ENCODE data around the gene GSTM2. TPM values are rescaled to one million over a fixed set of nuclear protein-coding genes. Genes with fewer than 3 reads are reported as not detected.

GSTM2 gene
- total RNA-seq: 100 to 1,000 TPM in 1 of 2 donors, 10 to 100 TPM in 1; 83.2 to 131 TPM
- polyA plus RNA-seq (ENCODE audit: insufficient read depth, low read depth, low replicate concordance): 68.0 TPM
- long read RNA-seq, donor 1, full-length matches to known transcripts: 47 of 47 reads
- long read RNA-seq, donor 1, partial matches to known transcripts: 0 of 47 reads
- long read RNA-seq, donor 1, other reads (novel, unspliced or antisense): 0 of 47 reads
- long read RNA-seq, donor 2, full-length matches to known transcripts: 18 of 18 reads
- long read RNA-seq, donor 2, partial matches to known transcripts: 0 of 18 reads
- long read RNA-seq, donor 2, other reads (novel, unspliced or antisense): 0 of 18 reads

- H3K36me3 ChIP-seq (ENCODE audit: low read depth, missing control alignments): no peaks in the 10 kb centered on the region
- TF ChIP-seq POLR2A (IDR thresholded peaks at IDR 0.05) (peak; percentile 6), CTCF (IDR thresholded peaks at IDR 0.05) (no peak)
- no peak within 1 kb of the TSS for H3K27ac ChIP-seq
- peak within 1 kb of the TSS; percentile 52 to 74 for H3K4me3 ChIP-seq
- no peaks in the 10 kb centered on the region for H3K9me3 ChIP-seq
- H3K27me3 ChIP-seq: no peaks in the 10 kb centered on the region
- 5 to 11% methylated on average over 13 to 22 of the region's 22 CpGs for WGBS, 2 donors
- peak; percentile 93 for DNase-seq
- peaks cover 10% of the 10 kb centered on the region for H3K4me1 ChIP-seq
- intact Hi-C loops (cut with DNase I; ENCODE audit: low total_unique reads): no loop called here
Observed at GRCh38 chr1:109667452-109668122, at the start of gene GSTM2. Gene GSTM2, plus strand, starts transcription at chr1:109668057. Its CDS starts 59 bp downstream, at chr1:109668116.

GRCh38 chr1:109618661-109619575 lies 48.9 kb upstream of the GSTM2 start:
- 28 to 31% methylated on average over 9 of the region's 9 CpGs for WGBS, 2 donors
- H3K4me3 ChIP-seq: peak overlapping the region; percentile 64 to 80
- peaks cover 31% of the 10 kb centered on the region for H3K4me1 ChIP-seq
- peak overlapping the region; percentile 68 to 87 for H3K27ac ChIP-seq
- DNase-seq: no peak
- no peaks in the 10 kb centered on the region for H3K36me3 ChIP-seq (ENCODE audit: low read depth, missing control alignments)
- H3K9me3 ChIP-seq: no peaks in the 10 kb centered on the region
- intact Hi-C loops (cut with DNase I; ENCODE audit: low total_unique reads): no loop called here
- no peaks in the 10 kb centered on the region for H3K27me3 ChIP-seq
- TF ChIP-seq CTCF (IDR thresholded peaks at IDR 0.05) (no peak), POLR2A (IDR thresholded peaks at IDR 0.05) (no peak)

- intact Hi-C loops (cut with DNase I; ENCODE audit: low total_unique reads): no loop called here
- peaks cover 38% of the 10 kb centered on the region for H3K4me1 ChIP-seq
- peak within 1 kb of the TSS; percentile 64 to 80 for H3K4me3 ChIP-seq
- WGBS, 2 donors: 1% methylated on average over 26 to 46 of the region's 47 CpGs
- peak; percentile 75 for DNase-seq
- no peaks in the 10 kb centered on the region for H3K27me3 ChIP-seq
- H3K9me3 ChIP-seq: no peaks in the 10 kb centered on the region
- H3K27ac ChIP-seq: peak within 1 kb of the TSS; percentile 68 to 87
- no peaks in the 10 kb centered on the region for H3K36me3 ChIP-seq (ENCODE audit: low read depth, missing control alignments)
- TF ChIP-seq CTCF (IDR thresholded peaks at IDR 0.05) (no peak), POLR2A (IDR thresholded peaks at IDR 0.05) (no peak)
Observed at GRCh38 chr1:109619576-109620400, 48.1 kb upstream of the GSTM2 start, which contains the start of the genes AMPD2 and GNAT2. Gene AMPD2, plus strand, starts transcription at chr1:109619837. Its CDS starts 1,339 bp downstream, at chr1:109621176. Gene GNAT2, minus strand, starts transcription at chr1:109619616. Its CDS starts 6,746 bp downstream, at chr1:109612870.

- Histone ChIP-seq H3K27ac (peak overlapping the region; percentile 68 to 87), H3K9me3 (no peaks in the 10 kb centered on the region), H3K4me1 (peaks cover 38% of the 10 kb centered on the region), H3K36me3 (ENCODE audit: low read depth, missing control alignments) (no peaks in the 10 kb centered on the region), H3K27me3 (no peaks in the 10 kb centered on the region), H3K4me3 (peak overlapping the region; percentile 64 to 80)
- DNase-seq: no peak
- WGBS, 2 donors: 0 to 11% methylated on average over 3 to 9 of the region's 9 CpGs
- TF ChIP-seq CTCF (IDR thresholded peaks at IDR 0.05) (no peak), POLR2A (IDR thresholded peaks at IDR 0.05) (no peak)
- intact Hi-C loops (cut with DNase I; ENCODE audit: low total_unique reads): no loop called here
Observed at GRCh38 chr1:109620401-109620791, 47.5 kb upstream of the GSTM2 start.

Measured in testis (tissue), 5 donors.